ENCODE data around the gene KYNU.

GRCh38 chr2:142930835-142931398 is 53.5 kb downstream of the KYNU start:
- TF ChIP-seq POLR2AphosphoS5 (IDR thresholded peaks at IDR 0.05; ENCODE audit: low read depth, low read length) (no peak), SIN3A (IDR thresholded peaks at IDR 0.05; ENCODE audit: borderline replicate concordance, insufficient read depth, low read length) (no peak)

All from PFSK-1 (cell line).